Keratinocyte (primary cell): ENCODE results near the gene GSN. TPM values are rescaled to one million over a fixed set of nuclear protein-coding genes. Genes with fewer than 3 reads are reported as not detected.

ENCODE experiments used
- DNase-seq: peaks from one replicate; pipeline ENCODE4 v3.0.0-alpha.2; 2011; ENCODE audit warnings: low read depth, missing footprints, low spot score
- FAIRE-seq: peaks from 2 replicates; lab custom pipeline; 2011; peaks lifted over from hg19 to GRCh38; lab: Jason Lieb, UNC
- H2AFZ ChIP-seq: 2 replicates; pipeline ENCODE4 v1.6.0; 2012; ENCODE audit warnings: low read length, control low read depth, inconsistent platforms; ENCODE audit not compliant: control insufficient read depth
- H3K27ac ChIP-seq: 2 replicates; pipeline ENCODE4 v1.5.1; 2011; ENCODE audit warnings: low read length; ENCODE audit not compliant: control insufficient read depth, insufficient read depth
- H3K27me3 ChIP-seq: 3 replicates; pipeline ENCODE4 v1.6.0; 2011; ENCODE audit warnings: low read length; ENCODE audit not compliant: control insufficient read depth, insufficient read depth; ENCODE audit errors: extremely low read depth
- H3K36me3 ChIP-seq, 2 experiments: 2 replicates in 1 of 2; 3 replicates in 1 of 2; pipeline ENCODE4 v1.5.1; 2011; ENCODE audit warnings: low read length in 2 of 2, mild to moderate bottlenecking in 1 of 2; ENCODE audit not compliant: control insufficient read depth in 2 of 2, insufficient read depth in 2 of 2; ENCODE audit errors: extremely low read depth in 1 of 2
- H3K4me1 ChIP-seq: 3 replicates; pipeline ENCODE4 v1.5.1; 2011; ENCODE audit warnings: low read length; ENCODE audit not compliant: control insufficient read depth, insufficient read depth; ENCODE audit errors: extremely low read depth
- H3K4me2 ChIP-seq: 3 replicates; pipeline ENCODE4 v1.6.0; 2011; ENCODE audit warnings: low read depth, low read length; ENCODE audit not compliant: control insufficient read depth, insufficient read depth; ENCODE audit errors: extremely low read depth
- H3K4me3 ChIP-seq, 3 experiments: fragments of 200-600 bp in 1 of 3; sonication (generic) in 1 of 3; 2 replicates in 2 of 3; 3 replicates in 1 of 3; pipeline ENCODE4 v1.5.1; 2011 to 2016; ENCODE audit warnings: low read length in 3 of 3, mild to moderate bottlenecking in 3 of 3, control low read depth in 2 of 3, inconsistent platforms in 1 of 3, low read depth in 1 of 3, mixed read lengths in 1 of 3, mixed run types in 1 of 3, moderate library complexity in 1 of 3; ENCODE audit not compliant: control insufficient read depth in 2 of 3, insufficient read depth in 2 of 3; ENCODE audit errors: extremely low read depth in 1 of 3
- H3K79me2 ChIP-seq: 2 replicates; pipeline ENCODE4 v1.6.0; 2012; ENCODE audit warnings: low read length; ENCODE audit not compliant: control insufficient read depth, insufficient read depth
- H3K9ac ChIP-seq: 3 replicates; pipeline ENCODE4 v1.6.0; 2011; ENCODE audit warnings: low read length; ENCODE audit not compliant: control insufficient read depth, insufficient read depth; ENCODE audit errors: extremely low read depth
- H3K9me1 ChIP-seq: 3 replicates; pipeline ENCODE4 v1.6.0; 2011; ENCODE audit warnings: low read length; ENCODE audit not compliant: control insufficient read depth, insufficient read depth; ENCODE audit errors: extremely low read depth
- H3K9me3 ChIP-seq: 2 replicates; pipeline ENCODE4 v1.5.1; 2012; ENCODE audit warnings: low read depth, low read length; ENCODE audit not compliant: control insufficient read depth
- H4K20me1 ChIP-seq: 3 replicates; pipeline ENCODE4 v1.6.0; 2011; ENCODE audit warnings: low read length; ENCODE audit not compliant: control insufficient read depth, insufficient read depth; ENCODE audit errors: extremely low read depth
- CTCF ChIP-seq, 3 experiments: IDR thresholded peaks in 1 of 3; conservative IDR thresholded peaks in 1 of 3; optimal IDR thresholded peaks in 1 of 3; 2 replicates in 2 of 3; 3 replicates in 1 of 3; pipeline versions ENCODE3 to v1.5.1; 2011; ENCODE audit warnings: low read length in 3 of 3, mild to moderate bottlenecking in 3 of 3, moderate library complexity in 2 of 3, control low read depth in 1 of 3, inconsistent platforms in 1 of 3; ENCODE audit not compliant: insufficient read depth in 2 of 3; ENCODE audit errors: extremely low read depth in 1 of 3
- EZH2 ChIP-seq: IDR thresholded peaks from one replicate; pipeline ENCODE4 v1.6.1; 2012; ENCODE audit warnings: inconsistent platforms, mild to moderate bottlenecking, low read length, moderate library complexity
- dilution Hi-C: fragments of 300-500 bp; cut with MboI; formaldehyde crosslinking; loops from one replicate; pipeline ENCODE4 v1.7.0; 2020; ENCODE audit warnings: low sequenced_read_pairs; ENCODE audit not compliant: extremely low pct_ligation_motif_present
- polyA plus RNA-seq, 5 experiments: library from polyadenylated mRNA; depleted of rRNA in 3 of 5; stranded (reverse) in 3 of 5; stranded (forward) in 1 of 5; unstranded in 1 of 5; fragments of >200 nt; gene quantifications; 1 replicate in 1 of 5; 2 replicates in 3 of 5; 3 replicates in 1 of 5; pipeline versions ENCODE4 v1.2.1 to v1.2.3, GENCODE V29; 2011 to 2012; ENCODE audit warnings: missing spikeins in 2 of 5, low read depth in 1 of 5, low replicate concordance in 1 of 5

Gene GSN
- polyA plus RNA-seq, 1 donor (not counting 4 experiments of a cell fraction or from before 2014, with no cell fraction given): 166 TPM

DNA sequence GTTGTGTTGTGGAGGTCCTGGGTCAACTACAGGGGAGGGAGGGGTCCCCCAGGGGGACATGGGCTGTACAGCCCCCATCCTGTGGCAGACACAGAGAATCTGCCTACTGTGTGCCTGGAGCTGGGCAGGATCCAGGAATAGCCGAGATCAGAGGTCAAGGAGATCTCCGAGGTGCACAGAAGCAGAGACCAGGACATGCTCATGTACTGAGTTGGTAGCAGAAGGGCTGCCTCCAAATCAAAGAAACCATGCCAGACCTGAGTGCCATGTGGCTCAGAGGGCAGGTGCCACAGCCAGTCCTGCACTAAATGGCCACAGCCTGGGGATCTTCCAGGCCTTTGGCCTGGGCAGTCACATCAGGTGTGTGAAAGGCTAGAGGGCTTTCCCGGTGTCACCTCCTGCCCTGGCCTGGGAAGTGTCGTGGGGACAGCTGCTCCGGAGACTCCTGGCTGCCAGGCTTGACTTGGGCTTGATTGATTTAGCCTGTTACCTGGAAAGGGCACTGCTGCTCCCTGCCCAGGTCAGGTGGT, 27.8 kb downstream of the GSN start:
- no peak for TF ChIP-seq CTCF (optimal IDR thresholded peaks at IDR 0.05 in 1 of 3, IDR thresholded peaks at IDR 0.05 in 1 of 3, conservative IDR thresholded peaks at IDR 0.05 in 1 of 3; ENCODE audit: extremely low read depth in 1 of 3, insufficient read depth in 2 of 3, low read length in 3 of 3)

DNA sequence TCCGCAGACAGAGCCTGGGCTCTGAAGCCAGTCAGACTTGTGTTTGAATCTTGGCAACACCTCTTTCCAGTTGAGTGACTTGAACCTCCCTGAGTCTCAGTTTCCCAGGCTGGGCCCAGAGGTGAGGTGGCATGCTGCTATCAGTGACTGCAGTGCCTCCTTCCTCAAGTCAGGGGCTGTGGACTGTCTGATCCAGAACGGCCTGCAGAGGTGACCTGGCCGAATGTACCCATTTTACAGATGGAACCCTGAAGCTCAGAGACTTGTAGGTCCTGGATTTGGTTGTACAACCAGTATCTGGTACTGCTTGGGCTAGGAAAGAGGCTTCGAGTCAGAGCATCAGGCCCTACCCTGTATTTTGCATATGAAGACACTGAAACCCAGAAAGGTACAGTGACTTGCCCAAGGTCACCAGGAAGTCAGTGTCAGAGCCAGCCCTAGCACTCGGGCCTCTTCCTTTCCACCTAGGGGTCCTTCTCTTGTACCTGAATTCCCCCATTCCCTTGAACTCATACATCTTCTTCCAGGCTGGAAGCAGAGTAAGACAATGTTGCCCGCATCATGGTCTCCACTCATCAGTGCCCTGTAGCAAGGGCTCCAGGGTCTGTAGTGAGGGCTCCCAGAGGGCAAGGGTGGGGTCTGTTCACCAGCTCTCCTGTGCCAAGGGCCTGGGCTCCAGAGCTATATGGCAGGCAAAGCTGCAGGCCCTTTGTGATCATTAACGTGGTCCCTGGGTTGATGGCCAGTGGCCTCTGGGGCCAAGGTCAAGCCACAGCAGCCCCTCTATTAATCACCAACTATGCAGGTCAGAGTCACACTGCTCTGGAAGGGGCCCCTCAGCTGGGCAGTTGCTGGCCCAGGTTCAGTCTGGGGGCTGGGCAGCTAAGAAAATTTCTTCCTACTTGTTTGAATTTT, 28.5 kb downstream of the GSN start:
- Histone ChIP-seq H3K27me3 (no peaks in the 10 kb centered on the region), H3K4me3 (no peak overlapping the region), H3K9me3 (no peaks in the 10 kb centered on the region), H2AFZ (no peak overlapping the region), H3K9me1 (no peaks in the 10 kb centered on the region), H3K9ac (no peak overlapping the region), H3K79me2 (no peaks in the 10 kb centered on the region), H3K36me3 (peaks cover 0 to 14% of the 10 kb centered on the region in 2 experiments), H3K4me2 (no peak overlapping the region), H3K27ac (no peak overlapping the region), H3K4me1 (peaks cover 7% of the 10 kb centered on the region), H4K20me1 (no peaks in the 10 kb centered on the region)
- DNase-seq: no peak
- TF ChIP-seq CTCF (optimal IDR thresholded peaks at IDR 0.05 in 1 of 3, IDR thresholded peaks at IDR 0.05 in 1 of 3, conservative IDR thresholded peaks at IDR 0.05 in 1 of 3; ENCODE audit: extremely low read depth in 1 of 3, insufficient read depth in 2 of 3, low read length in 3 of 3) (no peak), EZH2 (no peak)
- no peak for FAIRE-seq
- dilution Hi-C loops: no loop called here

More for the DNA sequence above, 27.8 kb downstream of the GSN start:
- Histone ChIP-seq H3K9ac (no peak overlapping the region), H4K20me1 (no peaks in the 10 kb centered on the region), H3K36me3 (peaks cover 0 to 12% of the 10 kb centered on the region in 2 experiments), H3K79me2 (no peaks in the 10 kb centered on the region), H2AFZ (no peak overlapping the region), H3K9me3 (no peaks in the 10 kb centered on the region), H3K27me3 (no peaks in the 10 kb centered on the region), H3K4me2 (no peak overlapping the region), H3K27ac (no peak overlapping the region), H3K9me1 (no peaks in the 10 kb centered on the region), H3K4me1 (peaks cover 7% of the 10 kb centered on the region), H3K4me3 (no peak overlapping the region)
- FAIRE-seq (no peak), DNase-seq (no peak)
- dilution Hi-C loops: no loop called here
